ENCODE data around the gene KCNN1.

KCNN1 gene

DNA sequence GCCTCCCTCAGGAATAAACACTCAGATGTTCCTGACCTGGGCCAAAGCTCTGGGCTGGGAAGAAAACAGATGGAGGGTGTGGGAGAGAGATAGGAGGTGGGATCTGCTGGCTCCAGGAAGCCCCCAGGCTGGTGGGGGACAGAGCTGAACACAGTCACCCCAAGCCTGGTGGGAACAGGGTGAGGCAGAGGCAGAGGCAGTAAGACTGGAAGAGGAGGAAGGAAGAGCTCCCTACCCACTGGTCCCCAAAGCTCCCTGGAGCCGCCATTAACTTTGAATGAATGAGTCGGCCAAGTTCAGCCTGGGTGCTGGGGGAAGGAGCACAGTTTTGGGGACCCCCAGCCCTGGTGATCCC lies 801 bp upstream of the KCNN1 start:
- Histone ChIP-seq H4K8ac (ENCODE audit: low read depth, low read length) (no peak overlapping the region), H2AK5ac (ENCODE audit: low read length) (no peak overlapping the region), H3K79me2 (ENCODE audit: control insufficient read depth, insufficient read depth, low read length, poor library complexity) (no peaks in the 10 kb centered on the region), H2BK120ac (ENCODE audit: insufficient read depth, low read length, poor library complexity) (no peak overlapping the region), H2BK5ac (ENCODE audit: low read depth, low read length, poor library complexity) (no peak overlapping the region), H4K91ac (ENCODE audit: low read depth, low read length) (no peak overlapping the region), H2AFZ (ENCODE audit: insufficient read depth, low read length, poor library complexity) (no peak overlapping the region), H3K9me3 (ENCODE audit: insufficient read depth, low read depth, low read length) (no peaks in the 10 kb centered on the region), H3K23ac (ENCODE audit: low read length) (no peak overlapping the region), H3K4me2 (ENCODE audit: low read length) (no peak overlapping the region), H3K36me3 (ENCODE audit: control insufficient read depth in 1 of 2, insufficient read depth in 2 of 2, low read length in 2 of 2) (no peaks in the 10 kb centered on the region), H3K4me3 (ENCODE audit: low read depth, low read length) (no peak overlapping the region), H3K79me1 (ENCODE audit: low read length) (no peaks in the 10 kb centered on the region), H3K4ac (ENCODE audit: low read depth, low read length) (no peak overlapping the region), H2BK12ac (ENCODE audit: low read length) (no peak overlapping the region), H3K9ac (ENCODE audit: low read length) (no peak overlapping the region), H3K14ac (ENCODE audit: low read length) (no peak overlapping the region), H3K27ac (ENCODE audit: low read depth, low read length) (no peak overlapping the region), H4K12ac (ENCODE audit: low read depth, low read length) (no peak overlapping the region), H3K4me1 (ENCODE audit: control insufficient read depth in 1 of 2, insufficient read depth in 2 of 2, low read length in 2 of 2) (peaks cover 4% of the 10 kb centered on the region in 2 experiments), H3K27me3 (ENCODE audit: insufficient read depth, low read length) (peaks cover 13% of the 10 kb centered on the region), H3K18ac (ENCODE audit: low read length) (no peak overlapping the region)
- no CpG with 5 or more reads among the region's 2 CpGs for WGBS (ENCODE audit: extremely low coverage, insufficient coverage, insufficient read length)
- DNase-seq, result no peak

DNA sequence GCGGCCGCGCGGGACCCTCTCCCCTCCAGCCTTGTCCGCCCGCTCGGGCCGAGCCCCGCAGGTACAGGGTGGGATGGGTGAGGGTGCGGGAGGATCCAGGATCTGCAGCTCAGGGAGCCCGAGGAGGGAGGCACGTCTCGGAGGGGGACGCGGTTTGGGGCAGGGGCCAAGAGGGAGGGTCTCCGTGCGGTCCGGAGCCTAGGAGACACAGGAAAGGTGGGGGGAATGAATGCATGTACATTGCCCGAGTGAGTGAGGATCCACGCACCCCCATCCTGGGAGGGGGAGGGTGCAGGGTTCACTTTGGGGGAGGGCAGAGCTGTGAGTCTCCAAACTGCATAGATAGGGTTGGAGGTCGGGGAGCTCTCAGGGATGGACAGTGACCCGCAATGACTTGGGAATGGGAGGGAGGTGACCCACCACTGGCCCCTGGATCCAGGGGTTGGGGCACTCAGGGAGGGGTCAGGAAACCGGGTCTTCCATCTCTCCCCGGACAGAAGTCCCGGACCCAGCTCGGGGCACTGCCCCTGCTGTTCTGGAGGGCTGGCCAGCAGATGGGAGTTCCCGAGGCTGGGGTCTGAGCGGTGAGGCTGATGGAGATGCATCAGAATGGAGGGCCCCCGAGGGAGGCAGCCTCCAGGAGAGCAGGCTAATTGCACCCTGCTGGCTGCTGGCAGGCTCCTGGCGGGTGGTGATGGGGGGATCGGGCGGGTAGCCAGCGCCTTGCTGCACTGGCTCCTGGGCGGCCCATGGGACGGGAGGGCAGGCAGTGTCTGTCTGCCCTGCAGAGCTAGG lies 547 bp downstream of the KCNN1 start:
- no peak overlapping the region for H3K14ac ChIP-seq (ENCODE audit: low read length)
- WGBS (ENCODE audit: extremely low coverage, insufficient coverage, insufficient read length), result no CpG with 5 or more reads among the region's 35 CpGs
- H3K4me1 ChIP-seq (ENCODE audit: control insufficient read depth in 1 of 2, insufficient read depth in 2 of 2, low read length in 2 of 2), result peaks cover 4% of the 10 kb centered on the region in 2 experiments
- H2BK12ac ChIP-seq (ENCODE audit: low read length), result no peak overlapping the region
- H3K23ac ChIP-seq (ENCODE audit: low read length), result no peak overlapping the region
- peak overlapping the region; percentile 69 for H4K8ac ChIP-seq (ENCODE audit: low read depth, low read length)
- H3K4ac ChIP-seq (ENCODE audit: low read depth, low read length), result no peak overlapping the region
- no peak overlapping the region for H2AK5ac ChIP-seq (ENCODE audit: low read length)
- no peak overlapping the region for H2BK120ac ChIP-seq (ENCODE audit: insufficient read depth, low read length, poor library complexity)
- no peak overlapping the region for H3K27ac ChIP-seq (ENCODE audit: low read depth, low read length)
- H4K12ac ChIP-seq (ENCODE audit: low read depth, low read length), result no peak overlapping the region
- H3K9ac ChIP-seq (ENCODE audit: low read length), result no peak overlapping the region
- H2BK5ac ChIP-seq (ENCODE audit: low read depth, low read length, poor library complexity), result no peak overlapping the region
- H3K9me3 ChIP-seq (ENCODE audit: insufficient read depth, low read depth, low read length), result no peaks in the 10 kb centered on the region
- H3K27me3 ChIP-seq (ENCODE audit: insufficient read depth, low read length), result peaks cover 13% of the 10 kb centered on the region
- no peaks in the 10 kb centered on the region for H3K79me2 ChIP-seq (ENCODE audit: control insufficient read depth, insufficient read depth, low read length, poor library complexity)
- no peak for DNase-seq
- peak overlapping the region; percentile 8 for H3K4me3 ChIP-seq (ENCODE audit: low read depth, low read length)
- H2AFZ ChIP-seq (ENCODE audit: insufficient read depth, low read length, poor library complexity), result peak overlapping the region; percentile 13
- no peak overlapping the region for H3K18ac ChIP-seq (ENCODE audit: low read length)
- H3K4me2 ChIP-seq (ENCODE audit: low read length), result peak overlapping the region; percentile 55
- H3K36me3 ChIP-seq (ENCODE audit: control insufficient read depth in 1 of 2, insufficient read depth in 2 of 2, low read length in 2 of 2), result no peaks in the 10 kb centered on the region
- H3K79me1 ChIP-seq (ENCODE audit: low read length), result no peaks in the 10 kb centered on the region
- no peak overlapping the region for H4K91ac ChIP-seq (ENCODE audit: low read depth, low read length)

DNA sequence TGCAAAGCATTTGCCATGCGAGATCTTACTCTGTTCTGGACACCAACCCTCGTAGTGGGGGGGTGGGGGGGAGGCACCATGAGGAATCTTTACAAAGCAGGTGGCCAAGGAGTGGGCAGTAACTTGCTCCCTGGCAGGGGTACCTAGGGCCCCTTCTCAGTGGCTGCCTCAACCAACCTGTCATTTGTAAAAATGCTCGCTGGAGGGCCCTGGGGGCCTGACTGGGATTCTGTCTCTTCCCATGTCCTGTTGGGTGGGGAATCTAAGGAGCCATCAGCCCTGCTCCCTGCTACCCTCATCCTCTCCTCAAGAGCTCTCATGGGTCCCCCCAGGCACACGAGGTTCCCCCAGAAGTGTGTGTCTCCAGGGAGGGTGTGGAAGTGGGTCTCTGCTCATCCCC lies 1.5 kb downstream of the KCNN1 start:
- Histone ChIP-seq H2AK5ac (ENCODE audit: low read length) (no peak overlapping the region), H3K23ac (ENCODE audit: low read length) (no peak overlapping the region), H2BK12ac (ENCODE audit: low read length) (no peak overlapping the region), H3K18ac (ENCODE audit: low read length) (no peak overlapping the region), H2AFZ (ENCODE audit: insufficient read depth, low read length, poor library complexity) (no peak overlapping the region), H3K27me3 (ENCODE audit: insufficient read depth, low read length) (peaks cover 13% of the 10 kb centered on the region), H4K91ac (ENCODE audit: low read depth, low read length) (no peak overlapping the region), H2BK5ac (ENCODE audit: low read depth, low read length, poor library complexity) (no peak overlapping the region), H3K14ac (ENCODE audit: low read length) (no peak overlapping the region), H3K36me3 (ENCODE audit: control insufficient read depth in 1 of 2, insufficient read depth in 2 of 2, low read length in 2 of 2) (no peaks in the 10 kb centered on the region), H4K12ac (ENCODE audit: low read depth, low read length) (no peak overlapping the region), H3K79me1 (ENCODE audit: low read length) (no peaks in the 10 kb centered on the region), H3K9ac (ENCODE audit: low read length) (no peak overlapping the region), H3K79me2 (ENCODE audit: control insufficient read depth, insufficient read depth, low read length, poor library complexity) (no peaks in the 10 kb centered on the region), H3K27ac (ENCODE audit: low read depth, low read length) (no peak overlapping the region), H3K9me3 (ENCODE audit: insufficient read depth, low read depth, low read length) (no peaks in the 10 kb centered on the region), H3K4me3 (ENCODE audit: low read depth, low read length) (no peak overlapping the region), H4K8ac (ENCODE audit: low read depth, low read length) (no peak overlapping the region), H3K4ac (ENCODE audit: low read depth, low read length) (no peak overlapping the region), H3K4me1 (ENCODE audit: control insufficient read depth in 1 of 2, insufficient read depth in 2 of 2, low read length in 2 of 2) (peaks cover 4% of the 10 kb centered on the region in 2 experiments), H3K4me2 (ENCODE audit: low read length) (no peak overlapping the region), H2BK120ac (ENCODE audit: insufficient read depth, low read length, poor library complexity) (no peak overlapping the region)
- no peak for DNase-seq
- no CpG with 5 or more reads among the region's 4 CpGs for WGBS (ENCODE audit: extremely low coverage, insufficient coverage, insufficient read length)

DNA sequence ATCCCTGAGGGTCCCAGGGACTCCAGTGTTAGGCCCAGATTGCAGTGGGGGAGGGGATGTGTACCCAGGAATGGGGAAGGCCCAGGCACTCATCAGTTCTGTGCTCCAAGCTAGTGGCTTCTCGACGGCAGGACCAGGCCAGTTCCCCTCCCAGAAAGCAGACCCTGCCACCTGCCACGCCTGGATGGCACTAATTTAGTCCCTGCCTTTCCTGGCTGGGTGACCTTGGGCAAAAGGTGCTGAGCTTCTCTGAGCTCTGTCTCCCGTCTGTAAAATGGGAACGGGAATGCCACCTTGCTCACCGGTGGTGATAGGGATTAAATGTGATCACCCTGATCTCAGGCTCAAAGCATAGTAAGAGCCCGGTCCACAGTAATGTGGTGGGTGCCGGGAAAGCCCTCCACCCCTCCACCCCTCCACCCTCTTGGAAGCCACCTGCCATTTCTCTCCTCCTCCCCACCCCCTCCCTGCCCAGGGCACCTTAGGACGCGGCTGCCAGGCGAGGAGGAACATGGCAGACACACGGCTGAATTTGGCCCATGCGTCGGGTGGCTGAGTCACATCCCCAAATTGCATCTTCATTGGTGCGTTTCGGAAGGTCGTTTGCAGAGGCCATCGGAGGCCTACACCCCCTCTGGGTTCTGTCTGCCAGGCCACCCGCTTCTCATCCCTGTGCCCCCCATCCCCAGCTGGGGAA lies 2.3 kb downstream of the KCNN1 start:
- Histone ChIP-seq H3K4me3 (ENCODE audit: low read depth, low read length) (no peak overlapping the region), H3K4me1 (ENCODE audit: control insufficient read depth in 1 of 2, insufficient read depth in 2 of 2, low read length in 2 of 2) (peaks cover 4% of the 10 kb centered on the region in 2 experiments), H2BK12ac (ENCODE audit: low read length) (no peak overlapping the region), H3K27me3 (ENCODE audit: insufficient read depth, low read length) (peaks cover 13% of the 10 kb centered on the region), H2BK120ac (ENCODE audit: insufficient read depth, low read length, poor library complexity) (no peak overlapping the region), H4K8ac (ENCODE audit: low read depth, low read length) (no peak overlapping the region), H3K79me1 (ENCODE audit: low read length) (no peaks in the 10 kb centered on the region), H2AFZ (ENCODE audit: insufficient read depth, low read length, poor library complexity) (no peak overlapping the region), H2BK5ac (ENCODE audit: low read depth, low read length, poor library complexity) (no peak overlapping the region), H3K14ac (ENCODE audit: low read length) (no peak overlapping the region), H3K36me3 (ENCODE audit: control insufficient read depth in 1 of 2, insufficient read depth in 2 of 2, low read length in 2 of 2) (no peaks in the 10 kb centered on the region), H3K4me2 (ENCODE audit: low read length) (no peak overlapping the region), H4K91ac (ENCODE audit: low read depth, low read length) (no peak overlapping the region), H2AK5ac (ENCODE audit: low read length) (no peak overlapping the region), H3K23ac (ENCODE audit: low read length) (no peak overlapping the region), H4K12ac (ENCODE audit: low read depth, low read length) (no peak overlapping the region), H3K27ac (ENCODE audit: low read depth, low read length) (no peak overlapping the region), H3K4ac (ENCODE audit: low read depth, low read length) (no peak overlapping the region), H3K9ac (ENCODE audit: low read length) (no peak overlapping the region), H3K18ac (ENCODE audit: low read length) (no peak overlapping the region), H3K79me2 (ENCODE audit: control insufficient read depth, insufficient read depth, low read length, poor library complexity) (no peaks in the 10 kb centered on the region), H3K9me3 (ENCODE audit: insufficient read depth, low read depth, low read length) (no peaks in the 10 kb centered on the region)
- no CpG with 5 or more reads among the region's 19 CpGs for WGBS (ENCODE audit: extremely low coverage, insufficient coverage, insufficient read length)
- DNase-seq, result no peak

Data from trophoblast cell (in vitro differentiated cells and primary cell).